GM19193 (cell line): ENCODE results near the gene HECW1.

Source experiments
- POLR2A ChIP-seq: IDR thresholded peaks from 4 replicates; pipeline ENCODE4 v1.6.1; 2011; ENCODE audit not compliant: insufficient read depth, insufficient read length; ENCODE audit errors: extremely low read depth

The HECW1 gene

GRCh38 chr7:43553999-43554398 is 441.6 kb downstream of the HECW1 start:
- no peak for TF ChIP-seq POLR2A

- no peak for TF ChIP-seq POLR2A
These were observed 442.0 kb downstream of the HECW1 start for GRCh38 chr7:43554423-43554822.

GRCh38 chr7:43557831-43558495 is 445.5 kb downstream of the HECW1 start:
- no peak for TF ChIP-seq POLR2A

- no peak for TF ChIP-seq POLR2A
These were observed 446.9 kb downstream of the HECW1 start for GRCh38 chr7:43559171-43559945.

- TF ChIP-seq POLR2A: no peak
These were observed 447.5 kb downstream of the HECW1 start for GRCh38 chr7:43559946-43560335.

- TF ChIP-seq POLR2A: no peak
These were observed 448.4 kb downstream of the HECW1 start for GRCh38 chr7:43560742-43561330.

GRCh38 chr7:43562383-43562782 is 449.9 kb downstream of the HECW1 start:
- no peak for TF ChIP-seq POLR2A

GRCh38 chr7:43565786-43566185 is 453.3 kb downstream of the HECW1 start:
- no peak for TF ChIP-seq POLR2A

GRCh38 chr7:43568529-43568928 is 456.1 kb downstream of the HECW1 start:
- TF ChIP-seq POLR2A: no peak

GRCh38 chr7:43569424-43569823 is 457.0 kb downstream of the HECW1 start:
- TF ChIP-seq POLR2A: no peak

GRCh38 chr7:43570688-43571365 is 458.4 kb downstream of the HECW1 start:
- no peak for TF ChIP-seq POLR2A

- TF ChIP-seq POLR2A: no peak
These were observed 460.1 kb downstream of the HECW1 start for GRCh38 chr7:43572516-43573049.

GRCh38 chr7:43575506-43575905 is 463.1 kb downstream of the HECW1 start:
- TF ChIP-seq POLR2A: no peak

GRCh38 chr7:43576241-43576640 is 463.8 kb downstream of the HECW1 start:
- no peak for TF ChIP-seq POLR2A

- no peak for TF ChIP-seq POLR2A
These were observed 465.1 kb downstream of the HECW1 start for GRCh38 chr7:43577485-43577951.
